ENCODE data around the gene S100A5. TPM values are rescaled to one million over a fixed set of nuclear protein-coding genes. Genes with fewer than 3 reads are reported as not detected.

S100A5 gene
- total and polyA plus RNA-seq, 2 of the 8 experiments (the other 6 are each of a cell fraction or from before 2014, with no cell fraction given) = not detected

- H3K4me1 ChIP-seq (replicated peaks in 1 of 4; ENCODE audit: control insufficient read depth in 3 of 4, insufficient read depth in 4 of 4, low read length in 3 of 4) = peaks cover 0 to 6% (median 2%) of the 10 kb centered on the region in 4 experiments; a peak in 4 of 7 replicates
- no peak overlapping the region for H2BK15ac ChIP-seq (ENCODE audit: low read length)
- CTCF ChIA-PET (ENCODE audit: partially characterized antibody) = interaction anchor here (0.6 to 21.4 kb wide), 62 partner anchors 7 to 614 kb away, joined by 3 to 360 read pairs (median 5); partner anchors contain the start of genes CHTOP, PGLYRP4, S100A1 and S100A12
- H3K23me2 ChIP-seq (ENCODE audit: low read depth, low read length) = no peaks in the 10 kb centered on the region
- H4K5ac ChIP-seq (ENCODE audit: insufficient read length, low read depth, low read length) = no peak overlapping the region
- H3K4ac ChIP-seq (replicated peaks; ENCODE audit: insufficient read length, low read depth, low read length) = no peak overlapping the region
- 0 out of 2 replicates have a peak overlapping the region, but pooled peaks have one; percentile 38 for H3K27ac ChIP-seq (ENCODE audit: low read depth, low read length)
- 0 out of 7 replicates have a peak overlapping the region, but pooled peaks of 1 of the 4 experiments have one; percentile 8 for H3K9ac ChIP-seq (replicated peaks in 1 of 4; ENCODE audit: extremely low read depth in 1 of 4, low read depth in 3 of 4, low read length in 3 of 4)
- no peak overlapping the region for H4K8ac ChIP-seq (ENCODE audit: extremely low read depth, insufficient read depth, low read length)
- H2AFZ ChIP-seq (ENCODE audit: low read length) = peak overlapping the region; percentile 65; the same call in 1 of the 2 replicates
- H3K14ac ChIP-seq (ENCODE audit: insufficient read length) = no peak overlapping the region
- no peaks in the 10 kb centered on the region for H3K79me2 ChIP-seq (ENCODE audit: control insufficient read depth in 1 of 2, insufficient read depth in 2 of 2, low read length in 2 of 2)
- no peak overlapping the region for H3K18ac ChIP-seq (ENCODE audit: extremely low read depth, low read length)
- no peak overlapping the region for H4K91ac ChIP-seq (replicated peaks; ENCODE audit: insufficient read length, low read length)
- H2BK120ac ChIP-seq (replicated peaks; ENCODE audit: low read depth, low read length) = no peak overlapping the region
- H2BK5ac ChIP-seq (ENCODE audit: low read depth, low read length) = peak overlapping the region; percentile 60; the same call in 1 of the 2 replicates
- H3K36me3 ChIP-seq (ENCODE audit: control insufficient read depth in 2 of 4, insufficient read depth in 4 of 4, low read length in 3 of 4) = no peaks in the 10 kb centered on the region
- DNase-seq (ENCODE audit: low read depth in 1 of 2, low spot score in 2 of 2) (peak; percentile 82 to 100), FAIRE-seq (peak; percentile 86)
- H3K27me3 ChIP-seq (replicated peaks in 1 of 4; ENCODE audit: control insufficient read depth in 3 of 4, extremely low read depth in 1 of 4, insufficient read depth in 3 of 4, low read length in 3 of 4) = no peaks in the 10 kb centered on the region
- no peak overlapping the region for H3K56ac ChIP-seq (replicated peaks; ENCODE audit: insufficient read length, low read depth, low read length)
- no peak overlapping the region for H2AK5ac ChIP-seq (ENCODE audit: low read depth, low read length)
- no peaks in the 10 kb centered on the region for H3K9me3 ChIP-seq (ENCODE audit: insufficient read depth in 2 of 2, low read depth in 1 of 2, low read length in 1 of 2)
- peak overlapping the region in 1 of 2 experiments; percentile 15; a peak in 1 of 4 replicates for H3K4me2 ChIP-seq (ENCODE audit: insufficient read depth in 1 of 2, low read depth in 2 of 2, low read length in 2 of 2)
- peak overlapping the region; percentile 82 for H2BK12ac ChIP-seq (ENCODE audit: low read depth, low read length)
- H2BK20ac ChIP-seq (ENCODE audit: low read length) = 0 out of 2 replicates have a peak overlapping the region, but pooled peaks have one; percentile 56
- no peak overlapping the region for H3K4me3 ChIP-seq (ENCODE audit: extremely low read depth in 1 of 4, insufficient read depth in 2 of 4, low read depth in 3 of 4, low read length in 4 of 4)
- POLR2A ChIA-PET (ENCODE audit: partially characterized antibody) = interaction anchor here (1.0 to 3.2 kb wide), 5 partner anchors 10 to 139 kb away, joined by 3 to 14 read pairs (median 4); partner anchors contain the start of genes CHTOP and S100A13
- WGBS, 2 experiments (ENCODE audit: extremely low coverage in 1 of 2, insufficient coverage in 1 of 2, insufficient read length in 1 of 2, insufficient replicate concordance in 2 of 2, low coverage in 1 of 2, low lambda C conversion rate in 2 of 2, missing lambda C conversion rate in 1 of 2) = 42% methylated on average over 6 of the region's 6 CpGs; no CpG with 5 or more reads in 1 of the 2 experiments
- H4K20me1 ChIP-seq (replicated peaks in 1 of 2; ENCODE audit: control insufficient read depth in 1 of 2, insufficient read depth in 2 of 2, low read length in 2 of 2) = no peaks in the 10 kb centered on the region
- H3K79me1 ChIP-seq (ENCODE audit: low read depth, low read length) = no peaks in the 10 kb centered on the region
- H3K23ac ChIP-seq (ENCODE audit: insufficient read length) = no peak overlapping the region
- TF ChIP-seq RAD21 (IDR thresholded peaks at IDR 0.05 in 1 of 2, conservative IDR thresholded peaks at IDR 0.05 in 1 of 2; ENCODE audit: low read depth in 2 of 2, low read length in 2 of 2) (peak; percentile 88 to 97), CHD1 (IDR thresholded peaks at IDR 0.05; ENCODE audit: low read depth, low read length) (no peak), E2F6 (IDR thresholded peaks at IDR 0.05) (peak; percentile 55), TAF1 (IDR thresholded peaks at IDR 0.05; ENCODE audit: low read depth, low read length) (peak; percentile 43; the same call in 1 of the 2 replicates), GABPA (IDR thresholded peaks at IDR 0.05; ENCODE audit: borderline replicate concordance, insufficient read depth, low read length) (peak; percentile 43; the same call in 1 of the 2 replicates), ASH2L (IDR thresholded peaks at IDR 0.05; ENCODE audit: low read length) (no peak), EZH2 (IDR thresholded peaks at IDR 0.05; ENCODE audit: low read depth, low read length, severe bottlenecking) (no peak), CREB1 (IDR thresholded peaks at IDR 0.05) (peak; percentile 37), TBP (IDR thresholded peaks at IDR 0.05; ENCODE audit: low read depth, low read length) (0 out of 2 replicates have a peak, but pooled peaks have one; percentile 33), CBX5 (IDR thresholded peaks at IDR 0.05; ENCODE audit: low read depth, low read length) (no peak), EP300 (IDR thresholded peaks at IDR 0.05; ENCODE audit: borderline replicate concordance in 1 of 2, low read depth in 2 of 2, low read length in 2 of 2) (peak in 1 of 2 experiments; percentile 66; a peak in 2 of 3 replicates)
Observed at GRCh38 chr1:153494976-153495535, 45.7 kb downstream of the S100A5 start.

Data from H1 (cell line).